Non-pigmented ciliary epithelial cell (primary cell): ENCODE measurements around the gene ZCCHC18.

Experiments
- DNase-seq: peaks from one replicate; pipeline ENCODE4 v3.0.0-alpha.2; 2010; ENCODE audit warnings: low read depth

Gene ZCCHC18

GRCh38 chrX:104134583-104135261, 22.4 kb downstream of the ZCCHC18 start:
- no peak for DNase-seq

DNA sequence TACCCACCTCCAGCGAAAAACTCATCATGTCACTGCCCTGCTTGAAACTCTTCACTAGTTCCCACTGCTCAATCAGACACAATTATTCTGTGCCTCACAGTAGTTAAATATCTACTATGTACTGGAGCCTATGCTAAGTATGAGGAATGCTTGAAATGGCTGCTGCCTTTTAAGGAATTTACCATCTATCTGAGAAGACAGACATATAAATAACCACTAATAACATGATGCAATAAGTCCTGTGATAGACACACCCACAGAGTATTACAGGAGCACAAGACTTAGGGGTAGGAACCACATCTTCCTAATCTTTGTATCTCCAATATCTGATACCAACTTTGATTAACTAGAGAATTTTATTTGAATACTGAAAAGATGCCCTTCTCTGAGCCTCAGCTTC, 23.4 kb downstream of the ZCCHC18 start:
- DNase-seq: no peak

DNA sequence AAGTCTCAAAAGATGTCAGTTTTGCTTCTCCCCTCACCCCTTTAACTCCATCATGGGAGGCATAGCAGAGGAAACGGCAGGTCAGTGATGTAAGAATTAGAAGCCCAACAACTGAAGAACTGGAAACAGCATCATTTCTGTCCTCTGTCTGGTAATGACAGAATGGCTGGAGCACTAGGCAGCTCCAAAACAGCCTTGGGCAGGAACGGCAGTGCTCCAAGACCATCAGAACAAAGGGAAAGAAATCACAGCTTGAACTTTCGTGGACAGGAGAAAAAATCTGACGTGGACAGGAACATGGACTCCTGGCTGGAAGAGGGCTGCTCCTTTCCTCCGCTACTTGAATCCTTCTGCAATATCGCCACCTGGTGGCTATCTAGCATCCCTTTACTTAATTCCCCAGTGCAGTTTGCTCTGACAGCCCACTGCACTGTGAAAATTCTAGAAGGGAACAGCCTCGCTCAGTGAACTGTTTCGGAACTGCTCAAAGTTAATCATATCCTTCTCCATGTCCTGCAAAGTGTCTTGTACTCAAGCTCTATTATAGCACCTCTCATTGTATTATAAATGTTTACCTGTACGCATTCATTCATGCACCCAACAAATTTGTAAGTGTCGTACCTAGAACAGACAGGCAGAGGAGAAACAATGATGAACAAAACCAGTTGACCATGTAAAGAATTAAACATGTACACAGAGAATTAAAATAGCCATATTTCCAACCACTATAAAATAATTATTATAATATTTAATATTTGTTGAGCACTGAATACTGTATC, 24.1 kb downstream of the ZCCHC18 start:
- DNase-seq: peak; percentile 71

- peak; percentile 1 for DNase-seq
Observed at GRCh38 chrX:104137496-104137895, 25.2 kb downstream of the ZCCHC18 start.

GRCh38 chrX:104141087-104141760, 28.9 kb downstream of the ZCCHC18 start:
- DNase-seq: no peak

GRCh38 chrX:104151037-104151436, 38.7 kb downstream of the ZCCHC18 start:
- DNase-seq: no peak

DNA sequence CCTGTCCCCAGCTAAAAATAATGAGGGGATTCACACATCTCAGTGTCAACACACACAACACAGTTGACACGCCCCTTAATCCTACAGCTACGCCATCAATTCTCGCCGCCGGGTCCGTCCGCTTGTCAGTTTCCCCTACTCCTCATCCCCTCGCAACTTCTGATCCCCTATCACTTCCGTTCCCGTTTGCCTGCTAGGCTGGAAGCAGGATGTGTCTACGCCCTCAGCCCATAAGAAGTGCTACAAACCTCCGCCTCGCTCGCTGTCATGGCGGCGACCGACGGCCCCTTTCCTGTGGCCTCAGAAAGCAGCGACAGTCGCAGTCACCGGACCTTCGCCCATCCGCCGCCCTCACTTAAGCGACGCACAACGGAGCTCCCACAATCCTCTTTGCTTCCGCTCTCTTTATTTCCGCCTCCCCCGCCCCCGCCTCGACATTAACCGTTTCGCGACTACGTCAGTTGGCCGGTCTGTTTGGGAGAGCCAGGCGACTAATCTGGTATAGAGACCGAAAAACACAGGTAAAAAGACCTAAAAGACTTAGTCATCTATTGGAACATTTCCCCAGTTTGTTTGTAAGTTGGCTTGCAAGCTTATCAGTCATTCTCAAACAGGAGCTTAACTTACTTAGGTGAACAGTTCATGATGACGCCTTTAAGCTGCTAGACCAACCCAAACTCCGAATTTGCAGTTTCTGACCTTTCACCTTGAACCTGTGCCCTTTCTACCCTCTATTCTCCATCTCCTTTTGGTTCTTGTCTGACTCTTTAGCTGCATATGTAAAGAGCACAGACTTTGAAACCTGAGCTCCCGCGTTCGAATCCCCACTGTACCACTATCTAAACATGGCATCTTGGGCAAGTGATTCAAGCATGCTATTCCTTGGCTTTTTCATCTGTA, 44.6 kb downstream of the ZCCHC18 start, which contains the start of gene SLC25A53:
Gene SLC25A53 (minus strand): TSS at position 380 of the 900 bp plus-strand sequence. CDS start 51,752 bp downstream, outside the sequence.
- no peak for DNase-seq
